Endothelial cell of umbilical vein (primary cell): ENCODE data around the gene PAOX. TPM values are rescaled to one million over a fixed set of nuclear protein-coding genes. Genes with fewer than 3 reads are reported as not detected.
A peak's percentile ranks its signal among the peaks of the same experiment; 100 is the strongest.

Experiments
- BruUV-seq: library from RNA; stranded (reverse); fragments of 400-500 nt; replicated peaks from 2 replicates; lab custom pipeline; 2021; lab: Mats Ljungman, UMichigan
- CTCF ChIA-PET: fragments of 300-600, 350-600 bp; sonication (Branson Sonifier 250); formaldehyde crosslinking; loops from one replicate; lab custom pipeline; 2021; ENCODE audit warnings: antibody characterized with exemption, inconsistent platforms; lab: Charles Lee
- POLR2A ChIA-PET: fragments of 300-600, 350-600 bp; sonication (Branson Sonifier 250); formaldehyde crosslinking; loops from one replicate; lab custom pipeline; 2021; ENCODE audit warnings: antibody characterized with exemption, inconsistent platforms; lab: Charles Lee
- DNase-seq: peaks from one replicate; pipeline ENCODE4 v3.0.0-alpha.2; 2011; ENCODE audit warnings: low read depth, low spot score
- FAIRE-seq: peaks from 2 replicates; lab custom pipeline; 2011; peaks lifted over from hg19 to GRCh38; lab: Jason Lieb, UNC
- H2AFZ ChIP-seq: 2 replicates; pipeline ENCODE4 v1.6.0; 2012; ENCODE audit warnings: low read depth, low read length, control low read depth, inconsistent platforms
- H3K27ac ChIP-seq: 2 replicates; pipeline ENCODE4 v1.5.1; 2011; ENCODE audit warnings: low read depth, mild to moderate bottlenecking, control low read depth, low read length, moderate library complexity; ENCODE audit not compliant: insufficient read depth
- H3K27me3 ChIP-seq, 2 experiments: 2 replicates each; pipeline versions ENCODE4 v1.6.0 to v1.6.1; 2011; ENCODE audit warnings: low read length in 2 of 2, mixed read lengths in 1 of 2; ENCODE audit not compliant: control insufficient read depth in 2 of 2, insufficient read depth in 2 of 2
- H3K36me3 ChIP-seq, 2 experiments: 2 replicates in 1 of 2; 3 replicates in 1 of 2; pipeline ENCODE4 v1.5.1; 2011; ENCODE audit warnings: low read length in 2 of 2, mild to moderate bottlenecking in 1 of 2, moderate library complexity in 1 of 2; ENCODE audit not compliant: control insufficient read depth in 2 of 2, insufficient read depth in 2 of 2; ENCODE audit errors: extremely low read depth in 1 of 2
- H3K4me1 ChIP-seq: 3 replicates; pipeline ENCODE4 v1.5.1; 2011; ENCODE audit warnings: mild to moderate bottlenecking, low read length; ENCODE audit not compliant: control insufficient read depth, insufficient read depth; ENCODE audit errors: extremely low read depth
- H3K4me2 ChIP-seq: 2 replicates; pipeline ENCODE4 v1.6.1; 2011; ENCODE audit warnings: low read length, control low read depth, mixed read lengths; ENCODE audit not compliant: insufficient read depth
- H3K4me3 ChIP-seq, 3 experiments: fragments of 200-600 bp in 1 of 3; sonication (generic), shearing (Covaris generic) in 1 of 3; replicated peaks in 1 of 3; 2 replicates each; pipeline ENCODE4 v1.5.1; 2011 to 2016; ENCODE audit warnings: control low read depth in 3 of 3, low read length in 3 of 3, mild to moderate bottlenecking in 2 of 3, inconsistent platforms in 1 of 3, low read depth in 1 of 3, moderate library complexity in 1 of 3; ENCODE audit not compliant: insufficient read depth in 1 of 3
- H3K79me2 ChIP-seq: 2 replicates; pipeline ENCODE4 v1.6.0; 2012; ENCODE audit warnings: low read length, inconsistent platforms; ENCODE audit not compliant: control insufficient read depth, insufficient read depth
- H3K9ac ChIP-seq: replicated peaks from 2 replicates; pipeline ENCODE3; 2011; ENCODE audit warnings: low read length, control low read depth; ENCODE audit not compliant: insufficient read depth; ENCODE audit errors: extremely low read depth
- H3K9me1 ChIP-seq: replicated peaks from 3 replicates; pipeline ENCODE4 v1.6.0; 2011; ENCODE audit warnings: mild to moderate bottlenecking, low read length; ENCODE audit not compliant: control insufficient read depth, insufficient read depth; ENCODE audit errors: extremely low read depth
- H3K9me3 ChIP-seq: replicated peaks from 2 replicates; pipeline ENCODE4 v1.5.1; 2012; ENCODE audit warnings: low read length, inconsistent platforms; ENCODE audit not compliant: control insufficient read depth, insufficient read depth
- H4K20me1 ChIP-seq: replicated peaks from 2 replicates; pipeline ENCODE3; 2011; ENCODE audit warnings: mild to moderate bottlenecking, low read length; ENCODE audit not compliant: control insufficient read depth, insufficient read depth; ENCODE audit errors: extremely low read depth
- EZH2 ChIP-seq: IDR thresholded peaks from 2 replicates; pipeline ENCODE4 v1.6.1; 2012; ENCODE audit warnings: borderline replicate concordance, low read depth, mild to moderate bottlenecking, moderate library complexity, low read length, inconsistent platforms; ENCODE audit not compliant: severe bottlenecking
- FOS ChIP-seq: IDR thresholded peaks from 2 replicates; pipeline ENCODE4 v1.6.1; 2011; ENCODE audit warnings: mild to moderate bottlenecking, low read length, moderate library complexity, borderline replicate concordance; ENCODE audit not compliant: insufficient read depth
- GATA2 ChIP-seq: IDR thresholded peaks from 2 replicates; pipeline ENCODE4 v1.7.0; 2011; ENCODE audit warnings: low read depth, mild to moderate bottlenecking, moderate library complexity, mixed read lengths, low read length; ENCODE audit not compliant: insufficient read length, insufficient read depth
- JUN ChIP-seq: IDR thresholded peaks from 2 replicates; pipeline ENCODE4 v1.6.1; 2011; ENCODE audit warnings: borderline replicate concordance, low read depth; ENCODE audit not compliant: insufficient read length, insufficient read depth
- MAX ChIP-seq: IDR thresholded peaks from 2 replicates; pipeline ENCODE4 v1.6.1; 2011; ENCODE audit not compliant: insufficient read depth, insufficient read length
- MYC ChIP-seq: IDR thresholded peaks from one replicate; pipeline ENCODE4 v1.6.1; 2011; ENCODE audit warnings: mild to moderate bottlenecking, low read depth, low read length
- POLR2A ChIP-seq: IDR thresholded peaks from 2 replicates; pipeline ENCODE4 v1.6.1; 2012; ENCODE audit warnings: low read depth, mild to moderate bottlenecking, control low read depth, low read length
- POLR2AphosphoS5 ChIP-seq: IDR thresholded peaks from 2 replicates; pipeline ENCODE4 v1.6.1; 2012; ENCODE audit warnings: low read depth, mild to moderate bottlenecking, control low read depth, low read length, moderate library complexity; ENCODE audit not compliant: insufficient read depth
- dilution Hi-C: fragments of 300-500 bp; cut with MboI; formaldehyde crosslinking; loops from one replicate; pipeline ENCODE4 v1.15.0; 2019; ENCODE audit warnings: low sequenced_read_pairs; ENCODE audit not compliant: extremely low pct_ligation_motif_present
- intact Hi-C: fragments of 100-400 bp; cut with micrococcal nuclease; formaldehyde crosslinking; loops from one replicate; pipeline ENCODE4 v1.10.0; 2022
- polyA plus RNA-seq, 4 experiments: library from polyadenylated mRNA; depleted of rRNA in 3 of 4; stranded (reverse) in 3 of 4; unstranded in 1 of 4; fragments of >200 nt; gene quantifications; 2 replicates each; pipeline versions ENCODE4 v1.2.1 to v1.2.3, GENCODE V29; 2011 to 2012; ENCODE audit warnings: missing spikeins in 1 of 4
- total RNA-seq: library from RNA; stranded (reverse); gene quantifications from 2 replicates; pipeline ENCODE4 v1.2.3, GENCODE V29; 2021
- TF ChIP-seq, protein P1 (sequence below), 2 donors: IDR thresholded peaks; 1 replicate in 1 of 2; 2 replicates in 1 of 2; pipeline ENCODE4 v1.5.1; 2011; ENCODE audit warnings: low read length in 2 of 2, mild to moderate bottlenecking in 2 of 2, moderate library complexity in 2 of 2, control low read depth in 1 of 2, inconsistent platforms in 1 of 2, low read depth in 1 of 2; ENCODE audit not compliant: insufficient read depth in 1 of 2; ENCODE audit errors: extremely low read depth in 1 of 2

Gene PAOX
- total and polyA plus RNA-seq, 2 donors (not counting 3 experiments of a cell fraction or from before 2014, with no cell fraction given): 2.6 to 3.8 TPM

DNA sequence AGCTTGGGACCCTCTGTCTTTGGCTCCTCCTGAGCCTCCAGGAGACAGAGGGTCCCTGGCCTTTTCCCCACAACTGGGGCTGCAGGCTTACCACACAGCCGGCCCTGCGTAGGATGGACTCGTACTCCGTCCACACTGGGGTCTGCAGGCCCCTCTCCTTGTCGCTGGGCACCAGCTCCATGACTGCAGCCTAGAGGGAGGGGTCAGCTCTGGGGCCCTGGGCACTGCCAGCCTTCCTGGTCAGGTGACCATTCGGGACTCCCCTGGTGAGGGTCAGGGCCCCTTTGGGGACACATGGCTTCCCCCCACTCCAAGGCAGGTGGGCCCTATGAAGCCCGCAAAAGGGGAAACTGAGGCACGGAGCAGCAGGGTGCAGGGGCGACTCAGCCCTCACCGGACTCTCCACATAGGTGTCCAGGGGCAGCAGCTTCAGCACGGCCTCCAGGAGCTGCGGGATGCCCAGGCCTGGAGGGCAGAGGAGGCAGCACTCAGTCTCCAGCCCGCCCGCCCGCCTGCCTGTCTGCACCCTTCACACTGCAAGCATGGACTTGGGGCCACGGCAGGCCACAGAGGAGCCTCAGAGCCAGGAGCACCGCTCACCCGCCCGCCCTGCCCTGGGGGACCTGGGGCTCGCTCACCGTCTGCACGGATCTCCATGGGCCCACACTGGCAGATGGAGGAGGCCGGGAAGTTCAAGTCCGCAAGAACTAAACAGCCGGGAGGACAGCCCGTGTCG, 22.3 kb upstream of the PAOX start:
- no peak for DNase-seq

More for the DNA sequence above, 22.3 kb upstream of the PAOX start:
- CTCF ChIA-PET: interaction anchor here (1.0 kb wide), 1 partner anchor 27 kb away, joined by 8 read pairs; no protein-coding TSS in a partner anchor
- dilution Hi-C loops: no loop called here
- POLR2A ChIA-PET: interaction anchor here (1.0 kb wide), 1 partner anchor 16 kb away, joined by 4 read pairs; the partner anchor contains the start of gene ECHS1
- Histone ChIP-seq H3K79me2 (no peaks in the 10 kb centered on the region), H3K36me3 (no peaks in the 10 kb centered on the region), H2AFZ (peak overlapping the region; percentile 92), H3K4me3 (peak overlapping the region; percentile 24 to 63 (median 52)), H3K9me3 (no peaks in the 10 kb centered on the region), H3K4me2 (peak overlapping the region; percentile 70), H3K4me1 (peaks cover 3% of the 10 kb centered on the region), H3K9ac (peak overlapping the region; percentile 48), H3K27ac (no peak overlapping the region), H3K9me1 (no peaks in the 10 kb centered on the region), H4K20me1 (no peaks in the 10 kb centered on the region), H3K27me3 (no peaks in the 10 kb centered on the region)
- intact Hi-C loops: loop anchor here (1.0 to 2.0 kb wide), 2 partner anchors 17 to 28 kb away; partner anchors contain the start of gene ECHS1
- TF ChIP-seq, protein P1, sequence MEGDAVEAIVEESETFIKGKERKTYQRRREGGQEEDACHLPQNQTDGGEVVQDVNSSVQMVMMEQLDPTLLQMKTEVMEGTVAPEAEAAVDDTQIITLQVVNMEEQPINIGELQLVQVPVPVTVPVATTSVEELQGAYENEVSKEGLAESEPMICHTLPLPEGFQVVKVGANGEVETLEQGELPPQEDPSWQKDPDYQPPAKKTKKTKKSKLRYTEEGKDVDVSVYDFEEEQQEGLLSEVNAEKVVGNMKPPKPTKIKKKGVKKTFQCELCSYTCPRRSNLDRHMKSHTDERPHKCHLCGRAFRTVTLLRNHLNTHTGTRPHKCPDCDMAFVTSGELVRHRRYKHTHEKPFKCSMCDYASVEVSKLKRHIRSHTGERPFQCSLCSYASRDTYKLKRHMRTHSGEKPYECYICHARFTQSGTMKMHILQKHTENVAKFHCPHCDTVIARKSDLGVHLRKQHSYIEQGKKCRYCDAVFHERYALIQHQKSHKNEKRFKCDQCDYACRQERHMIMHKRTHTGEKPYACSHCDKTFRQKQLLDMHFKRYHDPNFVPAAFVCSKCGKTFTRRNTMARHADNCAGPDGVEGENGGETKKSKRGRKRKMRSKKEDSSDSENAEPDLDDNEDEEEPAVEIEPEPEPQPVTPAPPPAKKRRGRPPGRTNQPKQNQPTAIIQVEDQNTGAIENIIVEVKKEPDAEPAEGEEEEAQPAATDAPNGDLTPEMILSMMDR (IDR thresholded peaks at IDR 0.05; ENCODE audit: extremely low read depth in 1 of 2, insufficient read depth in 1 of 2, low read depth in 1 of 2, low read length in 2 of 2): no peak
- no peak for TF ChIP-seq MYC
- no peak for TF ChIP-seq GATA2
- no peak for TF ChIP-seq MAX
- TF ChIP-seq EZH2: no peak
- no peak for TF ChIP-seq FOS
- no peak for TF ChIP-seq POLR2AphosphoS5
- TF ChIP-seq JUN: no peak
- no peak for TF ChIP-seq POLR2A
- FAIRE-seq: no peak
- no TSS peak for BruUV-seq
